Right cardiac atrium (tissue), 5 donors: ENCODE measurements around the gene KRT72. TPM values are rescaled to one million over a fixed set of nuclear protein-coding genes. Genes with fewer than 3 reads are reported as not detected.
"Not testable (repeated sequence)": the region's sequence is repeated elsewhere in the genome, so short reads cannot be mapped to it uniquely, and the experiment has no call there.

Experiments used
- ATAC-seq, 2 donors: fragments of 200-7000 bp; cut with Tn5 transposase; one replicate each; pipeline versions ENCODE4 v1.8.0 to v1.9.1; 2020; ENCODE audit warnings: moderate library complexity in 2 of 2, mild to moderate bottlenecking in 1 of 2
- DNase-seq, 3 donors: peaks; one replicate each; pipeline ENCODE4 v3.0.0-alpha.2; 2020
- H3K27ac ChIP-seq: one replicate; pipeline ENCODE4 v1.5.1; 2013; ENCODE audit warnings: mild to moderate bottlenecking, low read length, control low read depth, moderate library complexity
- H3K27me3 ChIP-seq: one replicate; pipeline ENCODE4 v1.6.1; 2013; ENCODE audit not compliant: control insufficient read depth, insufficient read depth
- H3K4me1 ChIP-seq: one replicate; pipeline ENCODE4 v1.6.1; 2013; ENCODE audit warnings: low read length; ENCODE audit not compliant: control insufficient read depth, insufficient read depth
- H3K4me3 ChIP-seq: one replicate; pipeline ENCODE4 v1.5.1; 2013; ENCODE audit warnings: low read length, control low read depth
- H3K9me3 ChIP-seq: one replicate; pipeline ENCODE4 v1.6.1; 2013; ENCODE audit warnings: low read length; ENCODE audit not compliant: control insufficient read depth
- WGBS: extraction: QIAGEN DNeasy Blood & Tissue Kit; methylation state at CpG from one replicate; pipeline ENCODE4 v1.1.7; 2013; 5-methylcytosine and 5-hydroxymethylcytosine counted together
- intact Hi-C, 4 donors: fragments of 100-400 bp; cut with DNase I; formaldehyde crosslinking; loops; one replicate each; pipeline versions ENCODE4 v1.11.0 to v1.14.0; 2022 to 2023
- polyA plus RNA-seq: library from polyadenylated mRNA; stranded (reverse); fragments of 200-250 nt; gene quantifications from one replicate; pipeline ENCODE4 v1.2.3, GENCODE V29; 2013
- total RNA-seq, 4 donors: library from RNA; stranded (reverse); fragmentation: NEBNext Ultra II Directional; extraction: Animal tissue kit (Norgen Biotek cat#: 25700); gene quantifications; one replicate each; pipeline ENCODE4 v1.2.1, GENCODE V29; 2021
- donor health status: healthy with polysubstance abuse.
- donor health status: DM: no; HTN: yes; CAD: no.
- donor health status: DM: no; HTN: no; CAD: no.
- donor health status: DM: no; HTN: yes; CAD: no; lungs with severe emphysema.
- donor health status: DM: yes; HTN: yes; CAD: no.

Gene KRT72
- total and polyA plus RNA-seq, 5 donors = not detected

GRCh38 chr12:52604859-52605258, 3.6 kb upstream of the KRT72 start:
- H3K4me1 ChIP-seq = no peaks in the 10 kb centered on the region
- no peaks in the 10 kb centered on the region for H3K9me3 ChIP-seq
- no peak overlapping the region for H3K27ac ChIP-seq
- no peak for DNase-seq
- intact Hi-C loops = no loop called here
- ATAC-seq = no peak
- no peak overlapping the region for H3K4me3 ChIP-seq
- no peaks in the 10 kb centered on the region for H3K27me3 ChIP-seq

GRCh38 chr12:52603314-52603713, 2.1 kb upstream of the KRT72 start:
- 86% methylated on average over 2 of the region's 2 CpGs for WGBS
- no peaks in the 10 kb centered on the region for H3K27me3 ChIP-seq
- intact Hi-C loops = no loop called here

DNA sequence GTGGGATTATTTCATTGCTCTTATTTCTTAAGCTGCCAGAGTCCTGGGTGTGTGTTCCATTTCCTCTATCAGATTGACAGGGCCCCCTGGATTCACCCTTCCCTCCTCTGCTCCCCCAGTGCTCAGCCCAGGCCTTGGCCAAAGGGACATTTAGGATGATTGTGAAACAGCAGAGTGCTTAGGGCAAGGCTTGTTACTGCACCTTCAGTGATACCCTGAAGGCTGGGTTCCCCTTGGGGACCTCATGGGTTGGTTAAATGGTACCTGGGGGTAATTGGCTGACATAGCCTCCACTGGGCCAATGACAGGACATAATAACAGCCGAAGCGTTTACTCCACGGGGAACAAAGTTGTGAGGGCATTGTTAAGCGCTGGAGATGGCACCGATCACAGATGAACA, 1.3 kb upstream of the KRT72 start:
- no peaks in the 10 kb centered on the region for H3K4me1 ChIP-seq
- intact Hi-C loops = no loop called here
- 91% methylated on average over 5 of the region's 5 CpGs for WGBS
- ATAC-seq = no peak
- H3K27ac ChIP-seq = no peak overlapping the region
- H3K4me3 ChIP-seq = no peak overlapping the region
- H3K9me3 ChIP-seq = no peaks in the 10 kb centered on the region
- H3K27me3 ChIP-seq = no peaks in the 10 kb centered on the region
- DNase-seq = no peak

More at GRCh38 chr12:52603314-52603713, 2.1 kb upstream of the KRT72 start:
- no peak for DNase-seq
- no peak overlapping the region for H3K27ac ChIP-seq
- ATAC-seq = no peak
- H3K9me3 ChIP-seq = no peaks in the 10 kb centered on the region
- H3K4me1 ChIP-seq = no peaks in the 10 kb centered on the region
- H3K4me3 ChIP-seq = no peak overlapping the region

- Histone ChIP-seq H3K27ac (no peak overlapping the region), H3K9me3 (no peaks in the 10 kb centered on the region), H3K4me3 (no peak overlapping the region), H3K27me3 (peaks cover 1% of the 10 kb centered on the region), H3K4me1 (no peaks in the 10 kb centered on the region)
- WGBS = 57% methylated on average over 4 of the region's 4 CpGs
- ATAC-seq (no peak), DNase-seq (no peak)
- intact Hi-C loops = no loop called here
Measured at GRCh38 chr12:52601671-52602070, 408 bp upstream of the KRT72 start.

- Histone ChIP-seq H3K4me1 (no peaks in the 10 kb centered on the region), H3K27me3 (peaks cover 2% of the 10 kb centered on the region), H3K4me3 (no peak overlapping the region), H3K27ac (no peak overlapping the region), H3K9me3 (no peaks in the 10 kb centered on the region)
- ATAC-seq (no peak), DNase-seq (no peak)
- WGBS = 85% methylated on average over 12 of the region's 12 CpGs
- intact Hi-C loops = no loop called here
Measured at GRCh38 chr12:52600475-52600874, 788 bp downstream of the KRT72 start.

DNA sequence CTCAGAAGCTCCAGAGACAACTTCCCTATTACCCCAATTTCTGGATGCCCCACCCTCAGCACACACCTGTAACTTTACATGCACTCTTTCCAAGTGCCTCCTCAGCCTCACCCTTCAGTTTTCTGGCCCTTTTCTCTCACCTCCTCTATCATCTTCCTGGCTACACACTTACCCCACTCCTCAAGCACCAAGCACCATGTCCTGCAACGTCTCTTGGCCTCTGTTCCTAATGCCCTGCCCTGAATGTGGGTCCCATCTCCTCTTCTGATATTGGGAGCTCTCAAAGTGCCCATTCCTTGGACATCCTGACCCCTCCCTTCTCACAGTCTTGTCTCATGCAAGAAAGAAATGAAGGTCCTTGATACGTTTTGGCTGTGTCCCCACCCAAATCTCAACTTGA, 1.2 kb downstream of the KRT72 start:
- Histone ChIP-seq H3K27ac (no peak overlapping the region), H3K4me1 (no peaks in the 10 kb centered on the region), H3K27me3 (peaks cover 2% of the 10 kb centered on the region), H3K9me3 (no peaks in the 10 kb centered on the region), H3K4me3 (no peak overlapping the region)
- DNase-seq (no peak), ATAC-seq (no peak)
- intact Hi-C loops = no loop called here
- 49% methylated on average over 2 of the region's 2 CpGs for WGBS

GRCh38 chr12:52598966-52599365, 2.3 kb downstream of the KRT72 start:
- Histone ChIP-seq H3K27ac (no peak overlapping the region), H3K9me3 (no peaks in the 10 kb centered on the region), H3K4me3 (no peak overlapping the region), H3K27me3 (peaks cover 2% of the 10 kb centered on the region), H3K4me1 (no peaks in the 10 kb centered on the region)
- intact Hi-C loops = no loop called here
- WGBS = 87% methylated on average over 5 of the region's 5 CpGs
- DNase-seq = no peak
- no peak for ATAC-seq

GRCh38 chr12:52594237-52594636, 7.0 kb downstream of the KRT72 start:
- H3K4me3 ChIP-seq, H3K4me1 ChIP-seq, H3K27ac ChIP-seq, H3K9me3 ChIP-seq, DNase-seq, ATAC-seq, H3K27me3 ChIP-seq, intact Hi-C loops: not testable (repeated sequence)
- WGBS = 95% methylated on average over 4 of the region's 4 CpGs

GRCh38 chr12:52591521-52591920, 9.7 kb downstream of the KRT72 start:
- 87% methylated on average over 11 of the region's 11 CpGs for WGBS
- Histone ChIP-seq H3K27ac (no peak overlapping the region), H3K4me3 (no peak overlapping the region), H3K4me1 (no peaks in the 10 kb centered on the region), H3K27me3 (no peaks in the 10 kb centered on the region), H3K9me3 (no peaks in the 10 kb centered on the region)
- DNase-seq = no peak
- ATAC-seq = no peak
- intact Hi-C loops = no loop called here

DNA sequence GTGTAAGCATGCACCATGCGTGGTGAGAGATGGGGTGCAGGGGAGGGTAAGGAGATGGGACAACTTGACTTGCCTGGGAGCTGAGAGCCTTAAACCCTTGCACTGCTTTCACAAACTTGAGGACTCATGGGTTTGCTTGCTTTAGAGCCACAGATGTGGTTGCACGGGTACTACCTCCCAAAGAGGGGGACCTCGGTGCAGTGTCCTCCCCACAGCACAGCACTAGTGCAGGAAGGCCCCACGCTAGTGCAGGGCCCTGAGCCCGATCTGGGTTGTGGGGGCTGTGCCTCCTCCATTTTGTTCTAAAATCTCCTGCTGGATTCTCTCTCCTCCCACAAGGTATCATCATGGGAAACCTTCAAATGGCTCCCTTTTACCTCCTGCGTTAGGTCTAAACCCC, 11.2 kb downstream of the KRT72 start:
- no peaks in the 10 kb centered on the region for H3K9me3 ChIP-seq
- no peak overlapping the region for H3K4me3 ChIP-seq
- no peaks in the 10 kb centered on the region for H3K27me3 ChIP-seq
- intact Hi-C loops = no loop called here
- no peaks in the 10 kb centered on the region for H3K4me1 ChIP-seq
- WGBS = 89% methylated on average over 6 of the region's 6 CpGs
- H3K27ac ChIP-seq = no peak overlapping the region
- ATAC-seq (no peak), DNase-seq (no peak)

GRCh38 chr12:52587563-52587962, 13.7 kb downstream of the KRT72 start:
- Histone ChIP-seq H3K4me1 (no peaks in the 10 kb centered on the region), H3K27me3 (no peaks in the 10 kb centered on the region), H3K4me3 (no peak overlapping the region), H3K9me3 (no peaks in the 10 kb centered on the region), H3K27ac (no peak overlapping the region)
- 74% methylated on average over 17 of the region's 17 CpGs for WGBS
- intact Hi-C loops = no loop called here
- no peak for ATAC-seq
- DNase-seq = no peak

- H3K4me3 ChIP-seq = no peak overlapping the region
- DNase-seq (no peak), ATAC-seq (no peak)
- no peaks in the 10 kb centered on the region for H3K4me1 ChIP-seq
- no peaks in the 10 kb centered on the region for H3K27me3 ChIP-seq
- H3K27ac ChIP-seq = no peak overlapping the region
- intact Hi-C loops = no loop called here
- WGBS = 71% methylated on average over 9 of the region's 9 CpGs
- no peaks in the 10 kb centered on the region for H3K9me3 ChIP-seq
Measured at GRCh38 chr12:52585946-52586345, 15.3 kb downstream of the KRT72 start.
